Measurements from ENCODE around the gene SIRPA.

SIRPA gene

DNA sequence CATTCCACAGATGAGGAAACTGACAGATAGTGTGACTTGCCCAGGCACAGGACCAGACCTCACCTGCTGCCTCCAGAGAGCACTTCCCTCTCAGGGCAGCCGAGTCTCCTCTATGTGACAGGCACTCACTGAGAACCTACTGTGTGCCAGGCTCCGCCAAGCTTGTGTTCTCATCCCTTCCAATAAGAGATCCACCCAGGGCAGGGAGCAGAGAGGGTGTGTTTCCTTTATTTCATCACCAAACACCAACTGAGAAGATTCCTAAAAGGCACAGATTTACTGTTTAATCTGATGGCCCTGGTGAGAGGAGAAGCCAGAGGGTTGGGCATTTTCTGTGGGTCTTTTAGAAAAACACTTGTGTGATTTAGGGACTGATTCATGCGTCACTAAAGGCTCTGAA, 20.5 kb downstream of the SIRPA start:
- TF ChIP-seq TAF1 (IDR thresholded peaks at IDR 0.05; ENCODE audit: low read depth), result no peak
- TF ChIP-seq ZBTB7A (IDR thresholded peaks at IDR 0.05; ENCODE audit: low read depth), result no peak
- no peak for TF ChIP-seq NFIC (IDR thresholded peaks at IDR 0.05)
- TF ChIP-seq TEAD4 (IDR thresholded peaks at IDR 0.05), result no peak
- TF ChIP-seq, protein P1, sequence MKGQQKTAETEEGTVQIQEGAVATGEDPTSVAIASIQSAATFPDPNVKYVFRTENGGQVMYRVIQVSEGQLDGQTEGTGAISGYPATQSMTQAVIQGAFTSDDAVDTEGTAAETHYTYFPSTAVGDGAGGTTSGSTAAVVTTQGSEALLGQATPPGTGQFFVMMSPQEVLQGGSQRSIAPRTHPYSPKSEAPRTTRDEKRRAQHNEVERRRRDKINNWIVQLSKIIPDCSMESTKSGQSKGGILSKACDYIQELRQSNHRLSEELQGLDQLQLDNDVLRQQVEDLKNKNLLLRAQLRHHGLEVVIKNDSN (IDR thresholded peaks at IDR 0.05), result no peak
- no peak for TF ChIP-seq CREB1 (IDR thresholded peaks at IDR 0.05; ENCODE audit: low read depth)
- TF ChIP-seq EP300 (IDR thresholded peaks at IDR 0.05; ENCODE audit: borderline replicate concordance), result no peak
- no peak for TF ChIP-seq FOXM1 (IDR thresholded peaks at IDR 0.05; ENCODE audit: borderline replicate concordance, low read depth)
- no peak for TF ChIP-seq CEBPB (IDR thresholded peaks at IDR 0.05)
- TF ChIP-seq TCF12 (IDR thresholded peaks at IDR 0.05; ENCODE audit: low read depth), result no peak
- TF ChIP-seq EGR1 (IDR thresholded peaks at IDR 0.05), result no peak
- TF ChIP-seq, protein P2, sequence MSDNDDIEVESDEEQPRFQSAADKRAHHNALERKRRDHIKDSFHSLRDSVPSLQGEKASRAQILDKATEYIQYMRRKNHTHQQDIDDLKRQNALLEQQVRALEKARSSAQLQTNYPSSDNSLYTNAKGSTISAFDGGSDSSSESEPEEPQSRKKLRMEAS (IDR thresholded peaks at IDR 0.05), result no peak

DNA sequence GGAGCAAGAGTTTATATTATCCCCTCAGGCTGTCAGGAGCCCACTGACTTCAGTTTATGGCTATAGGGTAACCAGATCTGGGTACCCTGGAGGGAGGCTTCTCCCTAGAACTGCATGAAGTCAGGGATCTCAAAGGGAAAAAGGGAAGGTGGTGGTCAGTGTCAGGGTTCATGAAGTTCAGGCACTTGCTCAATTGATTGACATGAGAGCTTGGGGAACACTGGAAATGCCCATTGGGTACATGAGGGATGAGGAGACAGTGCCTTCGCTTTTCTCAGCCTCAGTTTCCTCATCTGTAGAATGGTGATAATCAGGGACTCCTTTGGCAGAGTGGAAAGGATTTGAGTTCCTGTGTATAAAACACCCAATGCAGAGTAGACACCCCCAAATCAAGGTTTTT, 22.6 kb downstream of the SIRPA start:
- TF ChIP-seq TAF1 (IDR thresholded peaks at IDR 0.05; ENCODE audit: low read depth) (no peak), FOXM1 (IDR thresholded peaks at IDR 0.05; ENCODE audit: borderline replicate concordance, low read depth) (no peak), CEBPB (IDR thresholded peaks at IDR 0.05) (no peak), CREB1 (IDR thresholded peaks at IDR 0.05; ENCODE audit: low read depth) (no peak), RAD21 (IDR thresholded peaks at IDR 0.05; ENCODE audit: low read depth) (no peak), YY1 (IDR thresholded peaks at IDR 0.05; ENCODE audit: low read depth) (no peak), EGR1 (IDR thresholded peaks at IDR 0.05) (no peak)
- TF ChIP-seq, protein P2 (IDR thresholded peaks at IDR 0.05), result no peak
- TF ChIP-seq, protein P3, sequence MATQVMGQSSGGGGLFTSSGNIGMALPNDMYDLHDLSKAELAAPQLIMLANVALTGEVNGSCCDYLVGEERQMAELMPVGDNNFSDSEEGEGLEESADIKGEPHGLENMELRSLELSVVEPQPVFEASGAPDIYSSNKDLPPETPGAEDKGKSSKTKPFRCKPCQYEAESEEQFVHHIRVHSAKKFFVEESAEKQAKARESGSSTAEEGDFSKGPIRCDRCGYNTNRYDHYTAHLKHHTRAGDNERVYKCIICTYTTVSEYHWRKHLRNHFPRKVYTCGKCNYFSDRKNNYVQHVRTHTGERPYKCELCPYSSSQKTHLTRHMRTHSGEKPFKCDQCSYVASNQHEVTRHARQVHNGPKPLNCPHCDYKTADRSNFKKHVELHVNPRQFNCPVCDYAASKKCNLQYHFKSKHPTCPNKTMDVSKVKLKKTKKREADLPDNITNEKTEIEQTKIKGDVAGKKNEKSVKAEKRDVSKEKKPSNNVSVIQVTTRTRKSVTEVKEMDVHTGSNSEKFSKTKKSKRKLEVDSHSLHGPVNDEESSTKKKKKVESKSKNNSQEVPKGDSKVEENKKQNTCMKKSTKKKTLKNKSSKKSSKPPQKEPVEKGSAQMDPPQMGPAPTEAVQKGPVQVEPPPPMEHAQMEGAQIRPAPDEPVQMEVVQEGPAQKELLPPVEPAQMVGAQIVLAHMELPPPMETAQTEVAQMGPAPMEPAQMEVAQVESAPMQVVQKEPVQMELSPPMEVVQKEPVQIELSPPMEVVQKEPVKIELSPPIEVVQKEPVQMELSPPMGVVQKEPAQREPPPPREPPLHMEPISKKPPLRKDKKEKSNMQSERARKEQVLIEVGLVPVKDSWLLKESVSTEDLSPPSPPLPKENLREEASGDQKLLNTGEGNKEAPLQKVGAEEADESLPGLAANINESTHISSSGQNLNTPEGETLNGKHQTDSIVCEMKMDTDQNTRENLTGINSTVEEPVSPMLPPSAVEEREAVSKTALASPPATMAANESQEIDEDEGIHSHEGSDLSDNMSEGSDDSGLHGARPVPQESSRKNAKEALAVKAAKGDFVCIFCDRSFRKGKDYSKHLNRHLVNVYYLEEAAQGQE (IDR thresholded peaks at IDR 0.05; ENCODE audit: low read depth), result no peak

DNA sequence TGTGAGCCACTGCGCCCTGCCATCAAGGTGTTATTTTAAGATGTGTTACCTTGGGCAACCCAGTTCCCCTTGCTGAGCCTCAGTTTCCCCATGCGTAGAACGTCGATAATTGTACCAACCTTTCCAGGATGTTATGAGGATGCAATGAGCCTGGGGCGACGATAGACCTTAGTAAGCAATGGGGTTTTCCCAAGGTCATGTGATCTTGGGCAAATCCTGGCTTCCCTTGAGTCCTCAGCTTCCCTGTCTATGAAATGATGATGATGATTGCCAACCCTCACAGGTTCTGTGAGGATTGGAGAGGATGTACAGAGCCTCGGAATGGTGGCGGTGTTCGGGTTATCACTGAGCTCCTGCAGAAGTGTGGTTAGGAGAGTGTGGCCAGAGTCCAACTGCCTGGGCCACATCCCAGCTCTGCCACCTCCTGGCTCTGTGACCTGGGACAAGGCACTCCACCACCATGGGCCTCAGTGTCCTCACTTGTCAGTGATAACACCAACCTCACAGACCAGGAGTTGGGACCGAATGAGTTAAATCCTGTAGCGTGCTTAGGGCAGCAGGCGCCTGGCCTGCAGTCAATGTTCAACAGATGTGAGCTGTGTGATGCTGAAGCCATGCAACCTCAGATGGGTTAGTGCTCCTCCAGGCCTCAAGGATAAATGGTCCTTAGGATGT, 23.4 kb downstream of the SIRPA start:
- TF ChIP-seq ZBTB7A (IDR thresholded peaks at IDR 0.05; ENCODE audit: low read depth) (no peak), CEBPB (IDR thresholded peaks at IDR 0.05) (no peak), YY1 (IDR thresholded peaks at IDR 0.05; ENCODE audit: low read depth) (no peak), NFIC (IDR thresholded peaks at IDR 0.05) (no peak), TAF1 (IDR thresholded peaks at IDR 0.05; ENCODE audit: low read depth) (no peak), FOXM1 (IDR thresholded peaks at IDR 0.05; ENCODE audit: borderline replicate concordance, low read depth) (no peak), RAD21 (IDR thresholded peaks at IDR 0.05; ENCODE audit: low read depth) (no peak), TCF12 (IDR thresholded peaks at IDR 0.05; ENCODE audit: low read depth) (no peak), CREB1 (IDR thresholded peaks at IDR 0.05; ENCODE audit: low read depth) (no peak), TEAD4 (IDR thresholded peaks at IDR 0.05) (no peak), EGR1 (IDR thresholded peaks at IDR 0.05) (no peak), EP300 (IDR thresholded peaks at IDR 0.05; ENCODE audit: borderline replicate concordance) (no peak)
- TF ChIP-seq, protein P1 (IDR thresholded peaks at IDR 0.05), result no peak
- TF ChIP-seq, protein P3 (IDR thresholded peaks at IDR 0.05; ENCODE audit: low read depth), result no peak
- TF ChIP-seq, protein P2 (IDR thresholded peaks at IDR 0.05), result no peak

DNA sequence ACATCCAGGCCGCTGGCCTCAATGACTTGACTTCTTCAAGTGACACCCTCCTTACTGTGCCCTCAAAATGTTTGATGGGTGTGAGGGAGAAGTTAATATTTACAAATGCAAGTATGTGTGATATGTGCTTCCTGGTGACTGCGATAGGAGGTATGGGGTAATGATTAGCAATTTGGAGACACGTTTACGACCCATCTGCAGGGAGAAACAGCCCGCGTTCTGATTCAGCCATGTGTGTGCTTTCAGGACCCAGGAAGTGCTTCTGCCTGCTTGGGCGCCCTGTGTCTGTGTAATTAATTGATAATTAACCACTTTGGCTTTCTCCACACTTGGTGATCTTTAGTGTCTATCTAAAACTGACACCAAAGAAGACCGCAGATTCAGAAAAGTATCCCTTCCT, 25.0 kb downstream of the SIRPA start:
- TF ChIP-seq YY1 (IDR thresholded peaks at IDR 0.05; ENCODE audit: low read depth) (no peak), EGR1 (IDR thresholded peaks at IDR 0.05) (no peak), EP300 (IDR thresholded peaks at IDR 0.05; ENCODE audit: borderline replicate concordance) (no peak), TEAD4 (IDR thresholded peaks at IDR 0.05) (no peak), ZBTB7A (IDR thresholded peaks at IDR 0.05; ENCODE audit: low read depth) (no peak), CEBPB (IDR thresholded peaks at IDR 0.05) (no peak), CREB1 (IDR thresholded peaks at IDR 0.05; ENCODE audit: low read depth) (no peak), TAF1 (IDR thresholded peaks at IDR 0.05; ENCODE audit: low read depth) (no peak), FOXM1 (IDR thresholded peaks at IDR 0.05; ENCODE audit: borderline replicate concordance, low read depth) (no peak), TCF12 (IDR thresholded peaks at IDR 0.05; ENCODE audit: low read depth) (no peak), RAD21 (IDR thresholded peaks at IDR 0.05; ENCODE audit: low read depth) (no peak), NFIC (IDR thresholded peaks at IDR 0.05) (no peak)
- TF ChIP-seq, protein P3 (IDR thresholded peaks at IDR 0.05; ENCODE audit: low read depth), result no peak
- TF ChIP-seq, protein P1 (IDR thresholded peaks at IDR 0.05), result no peak
- TF ChIP-seq, protein P2 (IDR thresholded peaks at IDR 0.05), result no peak
